Cardiac fibroblast (primary cell): ENCODE measurements around the gene ACOXL.

ENCODE experiments used
- DNase-seq, 2 donors: peaks; one replicate each; pipeline versions ENCODE4 v3.0.0 to v3.0.0-alpha.2; 2010; ENCODE audit warnings: low read depth in 2 of 2
- H3K4me3 ChIP-seq, 2 donors: replicated peaks in 1 of 2; 1 replicate in 1 of 2; 2 replicates in 1 of 2; pipeline ENCODE4 v1.5.1; 2011; ENCODE audit warnings: low read depth in 2 of 2, low read length in 2 of 2, mild to moderate bottlenecking in 2 of 2, moderate library complexity in 1 of 2
- TF ChIP-seq, protein P1 (sequence below): IDR thresholded peaks from one replicate; pipeline ENCODE4 v1.5.1; 2011; ENCODE audit warnings: low read depth, mild to moderate bottlenecking, low read length, inconsistent platforms

ACOXL gene

DNA sequence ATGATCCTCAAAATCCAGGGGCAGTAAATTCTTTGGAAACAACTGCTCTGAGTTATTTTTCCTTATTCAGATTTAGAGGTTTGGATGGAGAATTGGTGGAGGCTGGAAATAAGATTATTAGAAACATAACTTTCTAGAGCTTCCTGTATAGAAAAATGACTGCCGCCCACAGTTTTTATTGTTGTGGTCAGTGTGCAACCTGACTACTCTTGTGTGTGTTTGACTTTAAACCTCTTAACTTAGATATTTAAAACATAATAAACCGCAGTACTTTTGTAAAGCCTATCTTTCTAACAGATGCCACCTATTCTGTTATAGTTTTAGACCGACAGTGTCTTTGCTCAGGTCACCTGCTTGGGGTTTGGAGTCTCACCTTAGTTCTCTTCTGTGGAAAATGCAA is 272.9 kb downstream of the ACOXL start:
- TF ChIP-seq, protein P1, sequence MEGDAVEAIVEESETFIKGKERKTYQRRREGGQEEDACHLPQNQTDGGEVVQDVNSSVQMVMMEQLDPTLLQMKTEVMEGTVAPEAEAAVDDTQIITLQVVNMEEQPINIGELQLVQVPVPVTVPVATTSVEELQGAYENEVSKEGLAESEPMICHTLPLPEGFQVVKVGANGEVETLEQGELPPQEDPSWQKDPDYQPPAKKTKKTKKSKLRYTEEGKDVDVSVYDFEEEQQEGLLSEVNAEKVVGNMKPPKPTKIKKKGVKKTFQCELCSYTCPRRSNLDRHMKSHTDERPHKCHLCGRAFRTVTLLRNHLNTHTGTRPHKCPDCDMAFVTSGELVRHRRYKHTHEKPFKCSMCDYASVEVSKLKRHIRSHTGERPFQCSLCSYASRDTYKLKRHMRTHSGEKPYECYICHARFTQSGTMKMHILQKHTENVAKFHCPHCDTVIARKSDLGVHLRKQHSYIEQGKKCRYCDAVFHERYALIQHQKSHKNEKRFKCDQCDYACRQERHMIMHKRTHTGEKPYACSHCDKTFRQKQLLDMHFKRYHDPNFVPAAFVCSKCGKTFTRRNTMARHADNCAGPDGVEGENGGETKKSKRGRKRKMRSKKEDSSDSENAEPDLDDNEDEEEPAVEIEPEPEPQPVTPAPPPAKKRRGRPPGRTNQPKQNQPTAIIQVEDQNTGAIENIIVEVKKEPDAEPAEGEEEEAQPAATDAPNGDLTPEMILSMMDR = no peak
- H3K4me3 ChIP-seq = no peak overlapping the region
- DNase-seq = no peak

GRCh38 chr2:111005821-111006220 is 273.4 kb downstream of the ACOXL start:
- TF ChIP-seq, protein P1 = no peak

GRCh38 chr2:111007757-111008688 is 275.6 kb downstream of the ACOXL start:
- no peak for DNase-seq
- no peak overlapping the region for H3K4me3 ChIP-seq
- TF ChIP-seq, protein P1 = no peak

More at GRCh38 chr2:111005821-111006220, 273.4 kb downstream of the ACOXL start:
- DNase-seq = no peak
- no peak overlapping the region for H3K4me3 ChIP-seq

- DNase-seq = no peak
- TF ChIP-seq, protein P1 = no peak
- no peak overlapping the region for H3K4me3 ChIP-seq
Observed at GRCh38 chr2:111011218-111011617, 278.8 kb downstream of the ACOXL start.

- TF ChIP-seq, protein P1 = no peak
Observed at GRCh38 chr2:111015283-111015995, 283.1 kb downstream of the ACOXL start.

GRCh38 chr2:111017034-111017622 is 284.8 kb downstream of the ACOXL start:
- DNase-seq = no peak
- H3K4me3 ChIP-seq = no peak overlapping the region
- TF ChIP-seq, protein P1 = no peak

More at GRCh38 chr2:111015283-111015995, 283.1 kb downstream of the ACOXL start:
- no peak overlapping the region for H3K4me3 ChIP-seq
- no peak for DNase-seq
